ENCODE data around the gene ZNF341.

ZNF341 gene

GRCh38 chr20:33783818-33784217 lies 52.0 kb downstream of the ZNF341 start:
- Histone ChIP-seq H3K4me3 (ENCODE audit: low read depth, low read length) (no peak overlapping the region), H3K4me1 (ENCODE audit: control insufficient read depth, insufficient read depth, low read length) (no peaks in the 10 kb centered on the region), H3K27ac (ENCODE audit: extremely low read depth, low read depth, low read length) (no peak overlapping the region), H3K9me3 (ENCODE audit: control insufficient read depth, insufficient read depth, low read depth, low read length) (no peaks in the 10 kb centered on the region), H3K36me3 (ENCODE audit: control insufficient read depth in 2 of 2, insufficient read depth in 1 of 2, low read length in 2 of 2) (no peaks in the 10 kb centered on the region)
- TF ChIP-seq SP2 (tag by site-specific recombination; IDR thresholded peaks at IDR 0.05) (0 out of 2 replicates have a peak, but pooled peaks have one; percentile 6), WT1 (tag by site-specific recombination; IDR thresholded peaks at IDR 0.05) (peak; percentile 52; the same call in 1 of the 2 replicates), FEZF1 (tag by site-specific recombination; IDR thresholded peaks at IDR 0.05) (no peak), ZNF707 (tag by site-specific recombination; IDR thresholded peaks at IDR 0.05) (no peak), ZNF398 (tag by site-specific recombination; IDR thresholded peaks at IDR 0.05) (0 out of 2 replicates have a peak, but pooled peaks have one; percentile 30), EGR2 (tag by site-specific recombination; IDR thresholded peaks at IDR 0.05; ENCODE audit: low read depth) (peak; percentile 57; the same call in 1 of the 2 replicates)
- CTCF ChIA-PET: no interaction called here
- POLR2A ChIA-PET: no interaction called here

- H3K4me3 ChIP-seq (ENCODE audit: low read depth, low read length): no peak overlapping the region
- no peaks in the 10 kb centered on the region for H3K36me3 ChIP-seq (ENCODE audit: control insufficient read depth in 2 of 2, insufficient read depth in 1 of 2, low read length in 2 of 2)
- POLR2A ChIA-PET: no interaction called here
- no peaks in the 10 kb centered on the region for H3K4me1 ChIP-seq (ENCODE audit: control insufficient read depth, insufficient read depth, low read length)
- no peaks in the 10 kb centered on the region for H3K9me3 ChIP-seq (ENCODE audit: control insufficient read depth, insufficient read depth, low read depth, low read length)
- no peak for TF ChIP-seq OVOL3 (tag by site-specific recombination; IDR thresholded peaks at IDR 0.05)
- TF ChIP-seq ZNF169 (tag by site-specific recombination; IDR thresholded peaks at IDR 0.05): no peak
- TF ChIP-seq KLF10 (tag by site-specific recombination; IDR thresholded peaks at IDR 0.05): no peak
- TF ChIP-seq ZBTB17 (tag by site-specific recombination; IDR thresholded peaks at IDR 0.05): no peak
- TF ChIP-seq ZNF692 (tag by site-specific recombination; IDR thresholded peaks at IDR 0.05): no peak
- no peak for TF ChIP-seq ZNF561 (tag by site-specific recombination; IDR thresholded peaks at IDR 0.05; ENCODE audit: borderline replicate concordance)
- TF ChIP-seq SCRT2 (tag by site-specific recombination; IDR thresholded peaks at IDR 0.05): no peak
- TF ChIP-seq ZFP41 (tag by site-specific recombination; IDR thresholded peaks at IDR 0.05; ENCODE audit: borderline replicate concordance): no peak
- CTCF ChIA-PET: no interaction called here
- H3K27ac ChIP-seq (ENCODE audit: extremely low read depth, low read depth, low read length): no peak overlapping the region
Observed at GRCh38 chr20:33784225-33784624, 52.4 kb downstream of the ZNF341 start.

GRCh38 chr20:33785503-33785902 lies 53.7 kb downstream of the ZNF341 start:
- ChIA-PET CTCF (no interaction called here), POLR2A (interaction anchor here (0.7 kb wide), 1 partner anchor 122 kb away, joined by 3 read pairs; no protein-coding TSS in a partner anchor)

GRCh38 chr20:33787253-33787891 lies 55.6 kb downstream of the ZNF341 start:
- Histone ChIP-seq H3K36me3 (ENCODE audit: control insufficient read depth in 2 of 2, insufficient read depth in 1 of 2, low read length in 2 of 2) (no peaks in the 10 kb centered on the region), H3K27ac (ENCODE audit: extremely low read depth, low read depth, low read length) (no peak overlapping the region), H3K4me3 (ENCODE audit: low read depth, low read length) (no peak overlapping the region), H3K4me1 (ENCODE audit: control insufficient read depth, insufficient read depth, low read length) (no peaks in the 10 kb centered on the region), H3K9me3 (ENCODE audit: control insufficient read depth, insufficient read depth, low read depth, low read length) (no peaks in the 10 kb centered on the region)
- CTCF ChIA-PET: no interaction called here
- POLR2A ChIA-PET: no interaction called here
- no peak for TF ChIP-seq ZNF174 (tag by site-specific recombination; IDR thresholded peaks at IDR 0.05)
- no peak for TF ChIP-seq PRDM10 (tag by site-specific recombination; IDR thresholded peaks at IDR 0.05)
- no peak for TF ChIP-seq ZNF302 (tag by site-specific recombination; IDR thresholded peaks at IDR 0.05; ENCODE audit: low read depth)
- TF ChIP-seq ZNF629 (tag by site-specific recombination; IDR thresholded peaks at IDR 0.05): no peak

More at GRCh38 chr20:33785503-33785902, 53.7 kb downstream of the ZNF341 start:
- Histone ChIP-seq H3K4me1 (ENCODE audit: control insufficient read depth, insufficient read depth, low read length) (no peaks in the 10 kb centered on the region), H3K4me3 (ENCODE audit: low read depth, low read length) (no peak overlapping the region), H3K36me3 (ENCODE audit: control insufficient read depth in 2 of 2, insufficient read depth in 1 of 2, low read length in 2 of 2) (no peaks in the 10 kb centered on the region), H3K27ac (ENCODE audit: extremely low read depth, low read depth, low read length) (no peak overlapping the region), H3K9me3 (ENCODE audit: control insufficient read depth, insufficient read depth, low read depth, low read length) (no peaks in the 10 kb centered on the region)
- TF ChIP-seq EGR2 (tag by site-specific recombination; IDR thresholded peaks at IDR 0.05; ENCODE audit: low read depth) (no peak), GLI2 (tag by site-specific recombination; IDR thresholded peaks at IDR 0.05; ENCODE audit: borderline replicate concordance, low read depth) (no peak), ZNF664 (tag by site-specific recombination; IDR thresholded peaks at IDR 0.05) (0 out of 2 replicates have a peak, but pooled peaks have one; percentile 27), FEZF1 (tag by site-specific recombination; IDR thresholded peaks at IDR 0.05) (no peak)

Data from HEK293 (cell line).